Stimulated activated CD4-positive, alpha-beta T cell treated with anti-CD3 and anti-CD28 coated beads, Interleukin-15, amount 100 ng/mL, for 24 hours (primary cell): ENCODE data around the gene DPCD.
"Not testable (repeated sequence)": the region's sequence is repeated elsewhere in the genome, so short reads cannot be mapped to it uniquely, and the experiment has no call there.

Experiments used
- DNase-seq: peaks from one replicate; pipeline ENCODE4 v3.0.0-alpha.2; 2020

The DPCD gene

GRCh38 chr10:101588879-101589278 lies 758 bp downstream of the DPCD start:
- no peak for DNase-seq

DNA sequence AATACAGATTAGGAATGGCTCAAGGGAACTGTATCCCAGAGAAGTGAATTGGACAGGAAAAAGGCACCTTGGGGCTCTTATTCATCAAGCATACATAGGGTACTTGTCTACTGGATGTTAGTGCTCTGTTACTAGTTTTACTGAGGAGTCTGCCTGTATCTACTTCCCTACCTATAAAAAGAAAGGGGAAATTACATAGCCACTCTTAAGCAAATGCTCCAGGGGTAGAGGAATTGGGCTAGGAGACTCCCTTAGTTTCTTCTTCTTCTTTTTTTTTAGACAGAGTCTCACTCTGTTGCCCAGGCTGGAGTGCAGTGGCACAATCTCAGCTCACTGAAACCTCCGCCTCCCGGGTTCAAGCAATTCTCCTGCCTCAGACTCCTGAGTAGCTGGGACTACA lies 5.2 kb downstream of the DPCD start:
- not testable (repeated sequence) for DNase-seq

GRCh38 chr10:101595591-101596433 lies 7.7 kb downstream of the DPCD start:
- no peak for DNase-seq

DNA sequence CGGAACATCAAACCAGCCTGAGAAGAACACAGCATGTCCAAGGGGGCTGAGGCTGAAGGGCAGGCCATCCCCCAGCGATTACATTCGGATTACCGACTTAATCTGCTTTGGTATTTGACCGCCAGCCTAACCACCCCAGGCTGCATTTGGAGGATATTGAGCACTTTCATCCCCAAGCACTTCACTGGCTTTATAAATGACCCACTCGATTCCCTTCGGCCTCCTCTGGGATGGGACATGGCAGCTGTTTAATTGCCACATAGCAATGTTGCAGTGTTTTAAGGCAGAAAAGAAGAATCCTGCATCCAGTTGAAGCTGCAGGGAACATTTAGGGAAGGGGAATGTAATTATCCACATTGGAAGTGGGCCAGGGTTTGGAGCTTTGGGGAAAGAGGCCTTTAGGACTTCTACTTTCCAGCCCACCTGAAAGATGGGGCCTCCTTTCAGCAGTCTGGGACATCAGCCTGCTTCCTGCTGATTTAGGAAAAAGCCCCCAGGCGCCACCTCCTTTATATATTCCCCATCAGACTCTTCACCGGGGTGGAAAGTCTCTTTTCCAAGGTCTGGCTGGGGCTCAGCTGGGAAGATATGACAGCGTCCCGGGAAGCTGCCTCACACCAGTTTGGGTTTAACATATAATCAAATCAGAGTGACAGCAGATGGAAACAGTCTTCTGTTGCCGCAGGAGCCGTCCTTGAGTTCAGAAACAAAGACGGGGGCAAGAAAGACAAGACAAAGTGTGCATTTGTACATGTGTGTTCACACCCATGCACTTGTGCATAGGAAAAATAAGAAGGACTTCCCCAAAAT lies 9.2 kb downstream of the DPCD start:
- no peak for DNase-seq

GRCh38 chr10:101601541-101601940 lies 13.4 kb downstream of the DPCD start:
- DNase-seq: no peak

DNA sequence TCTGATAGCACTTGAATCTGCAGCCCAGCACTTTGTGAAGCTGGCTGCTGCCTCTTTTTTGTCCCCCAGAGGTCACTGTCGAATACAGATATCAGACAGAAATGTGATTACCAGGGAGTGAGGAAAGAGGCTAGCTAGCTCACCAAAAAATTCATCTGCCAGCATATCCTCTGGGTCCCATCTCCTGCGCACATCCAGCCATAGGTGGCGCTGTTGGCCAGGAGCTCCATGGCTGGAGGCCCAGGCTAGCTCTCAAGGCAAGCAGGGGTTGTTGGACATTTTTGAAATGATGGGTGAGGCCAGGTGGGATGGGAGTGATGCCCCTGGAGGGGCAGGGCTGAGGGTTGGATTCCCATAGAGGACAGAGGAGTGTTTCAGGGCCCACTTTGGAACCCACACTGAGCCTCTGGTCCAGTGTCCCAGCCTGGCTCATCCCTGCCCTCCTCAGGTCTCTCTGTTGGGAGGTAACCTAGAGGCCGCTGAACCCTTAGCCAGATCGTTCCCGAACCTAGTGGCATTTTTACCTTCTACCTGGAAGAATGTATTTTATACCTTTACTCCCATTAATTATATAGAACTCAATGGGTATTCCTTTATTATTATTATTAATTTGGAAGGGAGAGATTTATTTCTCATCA lies 14.8 kb downstream of the DPCD start:
- peak; percentile 84 for DNase-seq

GRCh38 chr10:101607124-101607523 lies 19.0 kb downstream of the DPCD start:
- no peak for DNase-seq

DNA sequence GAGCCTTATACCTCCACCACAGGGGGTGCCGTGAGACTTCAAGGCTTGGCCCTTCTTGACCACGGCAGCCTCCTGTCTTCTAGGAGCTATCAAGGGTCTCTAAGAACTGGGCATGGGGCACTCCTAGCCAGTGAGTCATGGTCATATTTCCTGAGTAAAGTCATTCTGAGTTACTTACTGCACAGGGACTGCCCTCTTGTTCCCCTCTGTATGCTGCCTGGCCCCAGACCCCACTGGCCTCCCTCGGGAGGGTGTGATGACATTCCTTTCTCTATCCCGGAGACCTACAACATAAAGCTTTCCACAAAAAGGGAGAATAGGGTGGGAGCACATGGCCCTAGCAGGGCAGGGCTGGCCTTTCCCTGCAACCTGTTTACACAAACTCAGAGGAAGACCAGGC lies 21.4 kb downstream of the DPCD start:
- no peak for DNase-seq

GRCh38 chr10:101611096-101611905 lies 23.2 kb downstream of the DPCD start:
- DNase-seq: peak; percentile 36

DNA sequence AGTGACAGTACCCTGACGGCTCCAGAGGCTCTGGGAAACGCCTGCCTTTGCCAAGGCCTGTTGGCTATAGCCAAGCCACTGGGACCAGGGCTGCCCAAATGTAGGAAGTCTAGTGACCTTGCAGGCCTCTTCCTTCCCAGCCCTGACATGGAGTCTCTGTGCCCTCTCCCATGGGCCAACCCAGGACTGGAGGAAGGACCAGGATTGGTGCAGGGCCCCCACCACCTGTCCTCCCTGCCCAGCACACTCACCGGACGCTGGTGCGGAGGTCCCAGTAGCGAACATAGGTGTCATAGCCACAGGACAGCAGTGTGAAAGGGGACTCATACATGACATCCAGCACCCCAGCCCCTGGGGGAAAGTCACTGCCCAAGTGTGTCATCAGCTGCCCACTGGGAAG lies 24.0 kb downstream of the DPCD start:
- DNase-seq: no peak

- no peak for DNase-seq
These were observed 24.8 kb downstream of the DPCD start for GRCh38 chr10:101612872-101613271.

- DNase-seq: no peak
These were observed 25.5 kb downstream of the DPCD start for GRCh38 chr10:101613646-101614045.

DNA sequence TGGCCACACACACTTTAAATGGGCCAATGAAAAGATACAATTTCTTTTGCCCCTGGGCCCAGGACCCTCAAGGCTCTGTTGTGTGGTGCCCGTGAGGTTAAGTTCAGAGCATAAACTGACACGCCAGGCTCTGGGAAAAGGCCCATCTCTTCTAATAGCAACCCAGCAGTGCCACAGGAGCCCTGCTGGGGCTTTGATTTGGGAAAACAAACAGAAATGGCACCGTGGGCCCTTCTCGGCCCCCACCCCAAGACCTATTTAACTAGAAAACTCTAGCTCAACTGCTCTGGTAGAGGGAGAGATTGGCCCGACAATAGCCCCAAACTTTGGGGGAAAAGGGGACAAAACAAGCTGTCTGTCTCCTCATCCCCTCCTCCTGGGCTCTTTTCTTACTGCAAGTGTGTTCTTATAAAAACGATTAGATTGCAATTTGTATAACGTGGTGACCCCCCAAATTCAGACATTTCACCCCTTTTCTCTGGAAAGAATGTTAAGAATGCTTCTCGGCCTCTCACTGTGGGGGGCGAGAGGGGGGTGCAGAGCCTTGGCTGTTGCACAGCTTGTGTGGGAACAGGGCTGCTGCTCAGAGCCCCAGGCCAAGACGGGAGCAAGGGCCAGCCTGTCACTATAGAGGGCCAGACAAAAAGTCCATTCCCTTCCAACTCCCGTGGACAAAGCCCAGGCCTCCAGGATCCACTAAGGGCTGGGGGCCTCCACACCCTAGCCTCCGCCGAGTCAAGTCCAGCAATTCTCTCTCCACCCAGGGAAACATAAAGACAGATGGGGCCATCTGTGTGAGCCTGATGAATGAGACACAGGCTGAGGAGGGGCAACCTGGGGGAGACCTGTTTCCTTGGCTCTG lies 26.8 kb downstream of the DPCD start:
- no peak for DNase-seq

- no peak for DNase-seq
These were observed 27.5 kb downstream of the DPCD start for GRCh38 chr10:101615525-101616116.

- DNase-seq: no peak
These were observed 28.4 kb downstream of the DPCD start for GRCh38 chr10:101616415-101617101.

DNA sequence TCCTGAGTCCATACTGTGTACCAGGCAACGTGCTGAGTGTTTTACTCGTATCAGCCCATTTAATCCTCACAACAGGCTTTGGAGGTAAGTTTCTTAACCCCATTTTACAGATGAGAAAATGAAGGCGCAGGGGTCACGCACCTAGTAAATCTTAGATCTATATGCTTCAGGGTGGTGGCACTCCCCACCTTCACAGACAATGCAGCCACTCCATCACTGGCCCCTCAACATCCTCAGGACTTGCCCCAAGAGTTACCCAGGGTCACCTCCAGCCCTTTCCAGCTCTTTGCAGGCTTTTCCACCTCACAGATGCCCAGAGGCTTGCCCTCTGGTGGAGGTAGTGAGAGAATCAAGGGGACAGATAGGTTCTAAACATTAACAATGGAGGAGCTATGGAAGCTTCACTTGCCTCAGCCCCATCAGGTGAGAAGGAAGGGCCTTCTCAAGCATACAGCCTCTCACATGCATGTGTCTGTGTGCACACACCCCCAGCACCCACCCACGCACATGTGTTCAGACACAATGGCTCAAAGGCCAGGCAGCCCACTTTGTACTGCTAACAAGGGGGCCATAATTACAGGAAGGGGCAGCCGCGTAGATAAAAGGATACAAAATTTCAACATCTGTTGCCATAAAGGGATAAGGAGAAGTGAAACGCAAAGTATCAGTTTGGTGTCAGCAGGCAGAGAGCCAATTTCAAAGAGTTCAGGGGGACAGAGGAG lies 29.1 kb downstream of the DPCD start:
- DNase-seq: no peak

- no peak for DNase-seq
These were observed 29.9 kb downstream of the DPCD start for GRCh38 chr10:101617824-101618568.

- no peak for DNase-seq
These were observed 30.8 kb downstream of the DPCD start for GRCh38 chr10:101618871-101619270.

- DNase-seq: no peak
These were observed 31.9 kb downstream of the DPCD start for GRCh38 chr10:101619983-101620382.
